HG02852 (cell line): ENCODE results near the gene CABCOCO1.

Source experiments
- ATAC-seq: cut with Tn5 transposase; IDR thresholded peaks from one replicate; pipeline ENCODE4 v1.9.1; 2021; ENCODE audit warnings: mild to moderate bottlenecking, moderate library complexity; ENCODE audit not compliant: unreplicated experiment

The CABCOCO1 gene

GRCh38 chr10:61805091-61805490 is 142.4 kb downstream of the CABCOCO1 start:
- no peak for ATAC-seq

GRCh38 chr10:61810263-61810662 is 147.5 kb downstream of the CABCOCO1 start:
- no peak for ATAC-seq

- peak; percentile 68 for ATAC-seq
Measured at GRCh38 chr10:61812052-61812721, 149.5 kb downstream of the CABCOCO1 start.

GRCh38 chr10:61812920-61813319 is 150.2 kb downstream of the CABCOCO1 start:
- no peak for ATAC-seq

- no peak for ATAC-seq
Measured at GRCh38 chr10:61814160-61814559, 151.4 kb downstream of the CABCOCO1 start.

GRCh38 chr10:61815496-61815895 is 152.8 kb downstream of the CABCOCO1 start:
- ATAC-seq: no peak
